Kidney glomerular epithelial cell (primary cell): Measurements from ENCODE around the gene FREM1.

Experiments
- DNase-seq: peaks from one replicate; lab custom pipeline; 2025; lab: John Stamatoyannopoulos, UW

Gene FREM1

DNA sequence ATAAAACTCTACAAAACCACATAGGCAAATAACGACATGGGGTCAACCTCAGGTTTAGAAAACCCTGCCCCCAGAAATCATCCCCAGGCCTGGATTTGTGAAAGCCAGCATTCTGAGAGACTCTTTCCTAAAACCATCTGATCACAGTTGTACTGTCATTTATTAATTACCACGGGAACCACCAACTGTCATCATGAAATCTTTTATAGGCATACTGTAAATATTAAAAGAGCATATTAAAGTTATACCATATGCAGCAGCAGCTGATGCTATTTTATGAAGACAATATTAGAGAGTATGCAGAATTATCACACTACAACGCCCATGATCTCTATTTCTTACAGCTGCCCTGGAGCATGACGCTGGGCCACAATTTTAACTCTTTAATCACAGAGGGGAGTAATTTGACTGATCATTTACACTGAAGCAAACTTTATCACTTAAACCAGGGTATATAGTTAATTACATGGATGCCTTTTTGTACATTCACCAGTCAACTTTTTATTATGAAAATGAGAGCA is 208.0 kb downstream of the FREM1 start:
- DNase-seq, result no peak

GRCh38 chr9:14693251-14693861 is 216.9 kb downstream of the FREM1 start, which contains the start of gene ZDHHC21:
Gene ZDHHC21 (minus strand): TSS chr9:14693432. CDS start chr9:14674340, 19,092 bp downstream.
- DNase-seq, result peak; percentile 47

GRCh38 chr9:14692470-14693250 is 217.6 kb downstream of the FREM1 start:
- DNase-seq, result no peak

DNA sequence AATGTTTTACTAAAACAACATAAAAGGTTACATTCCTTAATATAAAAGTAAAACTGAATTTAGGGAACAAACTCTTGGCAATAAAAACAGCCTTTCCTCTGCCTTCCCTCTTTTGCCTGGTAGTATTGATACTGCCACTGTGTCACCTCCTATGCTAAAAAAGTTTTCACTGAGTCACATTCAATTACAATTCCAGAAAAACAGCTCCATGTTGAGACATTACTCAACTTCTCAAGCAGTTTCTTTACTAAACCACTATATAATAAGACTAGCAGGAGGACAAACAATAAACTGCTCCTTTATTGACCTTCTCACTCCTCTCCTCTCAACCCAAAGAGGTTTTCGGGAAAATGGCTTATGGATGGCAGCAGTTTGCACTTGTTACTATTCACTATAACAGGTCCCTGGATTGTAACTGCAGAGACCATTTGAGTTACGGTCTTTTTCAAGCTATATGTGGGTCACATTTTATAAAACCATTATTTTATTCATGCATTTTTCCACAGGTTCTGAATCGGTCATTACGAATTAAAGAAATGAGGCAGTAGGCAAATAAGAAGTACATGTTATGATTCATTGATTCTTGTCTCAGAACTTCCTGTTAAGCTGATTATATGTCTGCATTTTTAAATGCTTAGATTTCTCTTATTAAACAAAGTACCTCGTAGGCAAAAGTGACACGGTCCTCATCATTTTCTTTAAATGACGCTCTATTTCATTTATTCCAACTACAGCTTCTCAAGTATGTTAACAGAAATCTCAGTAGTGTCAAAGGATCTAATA is 219.1 kb downstream of the FREM1 start:
- DNase-seq, result no peak

- peak; percentile 6 for DNase-seq
Observed at GRCh38 chr9:14687042-14687719, 223.0 kb downstream of the FREM1 start.

DNA sequence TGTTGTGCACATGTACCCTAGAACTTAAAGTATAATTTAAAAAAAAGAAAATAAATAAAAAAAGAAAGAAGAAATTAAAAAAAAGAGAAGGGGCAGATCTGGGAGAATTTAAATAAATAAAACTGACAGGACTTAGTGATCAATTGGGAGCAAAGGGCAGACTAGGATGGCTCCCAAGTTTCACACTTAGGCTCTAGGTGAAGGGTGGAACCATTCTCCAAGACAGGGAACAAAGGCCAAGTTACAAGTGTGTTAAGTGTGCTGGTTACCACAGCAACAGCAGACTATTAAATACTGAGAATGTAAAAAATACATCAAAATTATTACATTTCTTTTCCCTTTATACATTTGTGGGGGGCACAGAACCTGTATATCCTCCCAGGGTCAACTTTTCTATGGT is 224.1 kb downstream of the FREM1 start:
- DNase-seq, result no peak
